GM21529 (cell line): ENCODE data around the gene RTL3.

Experiments used
- ATAC-seq: cut with Tn5 transposase; IDR thresholded peaks from one replicate; pipeline ENCODE4 v1.9.1; 2021; ENCODE audit not compliant: unreplicated experiment

Gene RTL3

GRCh38 chrX:78619834-78620233 is 39.3 kb downstream of the RTL3 start:
- ATAC-seq, result no peak

- ATAC-seq, result no peak
These were observed 40.1 kb downstream of the RTL3 start for GRCh38 chrX:78618987-78619386.

- no peak for ATAC-seq
These were observed 44.9 kb downstream of the RTL3 start for GRCh38 chrX:78614264-78614663.
